Measurements from ENCODE around the gene SLC7A7. TPM values are rescaled to one million over a fixed set of nuclear protein-coding genes. Genes with fewer than 3 reads are reported as not detected.
"Not testable (repeated sequence)": the region's sequence is repeated elsewhere in the genome, so short reads cannot be mapped to it uniquely, and the experiment has no call there.

SLC7A7 gene
- total RNA-seq, 1 experiment from 2014 or later: 443 TPM

DNA sequence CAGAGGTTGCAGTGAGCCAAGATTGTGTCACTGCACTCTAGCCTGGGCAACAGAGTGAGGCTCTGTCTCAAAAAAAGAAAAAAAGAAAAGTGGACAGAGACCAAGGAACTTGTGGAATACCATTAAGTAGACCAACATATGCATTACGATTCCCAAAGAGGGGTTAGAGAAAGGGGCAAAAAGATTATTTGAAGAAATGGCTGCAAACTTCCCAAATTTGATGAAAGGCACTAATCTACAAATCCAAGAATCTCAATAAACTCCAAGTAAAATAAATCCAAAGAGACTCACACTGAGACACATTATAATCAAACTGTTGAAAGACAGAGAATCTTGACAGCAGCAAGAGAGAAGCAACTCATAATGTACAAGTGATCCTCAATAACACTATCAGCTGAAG is 53.5 kb downstream of the SLC7A7 start:
- TF ChIP-seq CTCF (IDR thresholded peaks at IDR 0.05; ENCODE audit: insufficient read depth in 1 of 2, low read depth in 1 of 2, low read length in 1 of 2, severe bottlenecking in 1 of 2, unreplicated experiment in 1 of 2): no peak
- ChIA-PET CTCF (no interaction called here), POLR2A (no interaction called here)
- Histone ChIP-seq H3K36me3 (ENCODE audit: control insufficient read depth, insufficient read depth, low read length) (no peaks in the 10 kb centered on the region), H3K9me3 (peaks cover 5% of the 10 kb centered on the region; the same call in 1 of the 2 replicates), H3K4me3 (ENCODE audit: low read depth, low read length) (no peak overlapping the region), H3K4me1 (no peaks in the 10 kb centered on the region), H3K27me3 (replicated peaks; ENCODE audit: control insufficient read depth, insufficient read depth, low read length) (no peaks in the 10 kb centered on the region)
- intact Hi-C loops (cut with micrococcal nuclease; ENCODE audit: unreplicated experiment): no loop called here
- Mint-ChIP-seq H3K27me3 (ENCODE audit: insufficient read depth, unreplicated experiment) (no peaks in the 10 kb centered on the region), H3K4me1 (ENCODE audit: low read depth, unreplicated experiment) (no peaks in the 10 kb centered on the region), H3K27ac (ENCODE audit: unreplicated experiment) (no peak overlapping the region), H3K36me3 (ENCODE audit: insufficient read depth, unreplicated experiment) (peaks cover 25% of the 10 kb centered on the region), H3K9me3 (ENCODE audit: unreplicated experiment) (no peaks in the 10 kb centered on the region), H3K4me3 (ENCODE audit: unreplicated experiment) (no peak overlapping the region)
- BruUV-seq (replicated peaks): no TSS peak
- no peak for DNase-seq

DNA sequence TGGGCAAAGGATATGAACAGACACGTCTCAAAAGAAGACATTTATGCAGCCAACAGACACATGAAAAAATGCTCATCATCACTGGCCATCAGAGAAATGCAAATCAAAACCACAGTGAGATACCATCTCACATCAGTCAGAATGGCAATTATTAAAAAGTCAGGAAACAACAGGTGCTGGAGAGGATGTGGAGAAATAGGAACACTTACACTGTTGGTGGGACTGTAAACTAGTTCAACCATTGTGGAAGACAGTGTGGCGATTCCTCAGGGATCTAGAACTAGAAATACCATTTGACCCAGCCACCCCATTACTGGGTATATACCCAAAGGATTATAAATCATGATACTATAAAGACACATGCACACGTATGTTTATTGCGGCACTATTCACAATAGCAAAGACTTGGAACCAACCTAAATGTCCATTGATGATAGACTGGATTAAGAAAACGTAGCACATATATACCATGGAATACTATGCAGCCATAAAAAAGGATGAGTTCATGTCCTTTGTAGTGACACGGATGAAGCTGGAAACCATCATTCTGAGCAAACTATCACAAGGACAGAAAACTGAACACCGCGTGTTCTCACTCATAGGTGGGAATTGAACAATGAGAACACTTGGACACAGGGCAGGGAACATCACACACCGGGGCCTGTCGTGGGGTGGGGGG is 57.1 kb downstream of the SLC7A7 start:
- H3K27me3 ChIP-seq (replicated peaks; ENCODE audit: control insufficient read depth, insufficient read depth, low read length); H3K27me3 Mint-ChIP-seq (ENCODE audit: insufficient read depth, unreplicated experiment); CTCF ChIA-PET; H3K4me3 ChIP-seq (ENCODE audit: low read depth, low read length); H3K9me3 ChIP-seq; DNase-seq; H3K27ac Mint-ChIP-seq (ENCODE audit: unreplicated experiment); H3K9me3 Mint-ChIP-seq (ENCODE audit: unreplicated experiment); H3K36me3 ChIP-seq (ENCODE audit: control insufficient read depth, insufficient read depth, low read length); H3K4me1 ChIP-seq; H3K4me3 Mint-ChIP-seq (ENCODE audit: unreplicated experiment); H3K4me1 Mint-ChIP-seq (ENCODE audit: low read depth, unreplicated experiment); BruUV-seq (replicated peaks); intact Hi-C loops (cut with micrococcal nuclease; ENCODE audit: unreplicated experiment): not testable (repeated sequence)
- peaks cover 14% of the 10 kb centered on the region for H3K36me3 Mint-ChIP-seq (ENCODE audit: insufficient read depth, unreplicated experiment)
- POLR2A ChIA-PET: interaction anchor here (0.6 kb wide), 1 partner anchor 61 kb away, joined by 4 read pairs; no protein-coding TSS in a partner anchor

DNA sequence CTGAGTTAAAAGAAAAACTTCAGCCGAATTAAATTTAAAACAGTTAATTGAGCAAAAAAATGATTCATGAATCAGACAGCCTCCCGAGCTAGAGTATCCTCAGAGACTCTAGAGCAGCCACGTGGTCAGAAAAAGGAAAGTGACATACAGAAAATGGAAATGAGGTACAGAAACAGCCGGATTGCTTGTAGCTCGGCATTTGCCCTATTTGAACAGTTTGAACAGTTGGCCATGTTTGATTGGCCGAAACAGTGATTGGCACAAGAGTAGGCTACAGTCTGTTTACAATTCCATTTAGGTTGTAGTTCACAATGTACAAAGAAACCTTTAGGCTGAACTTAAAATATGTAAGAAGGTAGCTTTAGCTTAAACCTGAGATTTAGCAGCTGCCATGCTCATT is 61.6 kb downstream of the SLC7A7 start:
- Histone ChIP-seq H3K9me3 (no peaks in the 10 kb centered on the region), H3K27me3 (replicated peaks; ENCODE audit: control insufficient read depth, insufficient read depth, low read length) (no peaks in the 10 kb centered on the region), H3K36me3 (ENCODE audit: control insufficient read depth, insufficient read depth, low read length) (no peaks in the 10 kb centered on the region), H3K4me1 (peaks cover 19% of the 10 kb centered on the region), H3K4me3 (ENCODE audit: low read depth, low read length) (no peak overlapping the region)
- no peak for TF ChIP-seq CTCF (IDR thresholded peaks at IDR 0.05; ENCODE audit: insufficient read depth in 1 of 2, low read depth in 1 of 2, low read length in 1 of 2, severe bottlenecking in 1 of 2, unreplicated experiment in 1 of 2)
- H3K4me3 Mint-ChIP-seq (ENCODE audit: unreplicated experiment): no peak overlapping the region
- intact Hi-C loops (cut with micrococcal nuclease; ENCODE audit: unreplicated experiment): loop anchor here (5.0 kb wide), 1 partner anchor 181 kb away; no protein-coding TSS in a partner anchor
- no peaks in the 10 kb centered on the region for H3K27me3 Mint-ChIP-seq (ENCODE audit: insufficient read depth, unreplicated experiment)
- no peak for DNase-seq
- H3K27ac Mint-ChIP-seq (ENCODE audit: unreplicated experiment): no peak overlapping the region
- ChIA-PET CTCF (no interaction called here), POLR2A (no interaction called here)
- H3K4me1 Mint-ChIP-seq (ENCODE audit: low read depth, unreplicated experiment): peaks cover 22% of the 10 kb centered on the region
- BruUV-seq (replicated peaks): no TSS peak
- no peaks in the 10 kb centered on the region for H3K9me3 Mint-ChIP-seq (ENCODE audit: unreplicated experiment)
- no peaks in the 10 kb centered on the region for H3K36me3 Mint-ChIP-seq (ENCODE audit: insufficient read depth, unreplicated experiment)

Data from Caco-2 (cell line).